Measurements from ENCODE around the gene KCNS1. TPM values are rescaled to one million over a fixed set of nuclear protein-coding genes. Genes with fewer than 3 reads are reported as not detected.
A peak's percentile ranks its signal among the peaks of the same experiment; 100 is the strongest.

The KCNS1 gene
- total RNA-seq, 1 experiment from 2014 or later = 10.7 TPM

- H3K9me3 Mint-ChIP-seq (ENCODE audit: low read depth, unreplicated experiment) = no peaks in the 10 kb centered on the region
- peak; percentile 67 for DNase-seq
- TF ChIP-seq CTCF (IDR thresholded peaks at IDR 0.05; ENCODE audit: unreplicated experiment) = peak; percentile 73
- intact Hi-C loops (cut with micrococcal nuclease; ENCODE audit: unreplicated experiment) = loop anchor here (1.0 to 5.0 kb wide), 5 partner anchors 33 to 247 kb away; no protein-coding TSS in a partner anchor
- CTCF ChIA-PET = interaction anchor here (0.6 to 4.1 kb wide), 39 partner anchors 9 to 821 kb away, joined by 3 to 70 read pairs (median 5); no protein-coding TSS in a partner anchor
- no peaks in the 10 kb centered on the region for H3K27me3 Mint-ChIP-seq (ENCODE audit: unreplicated experiment)
- H3K4me1 Mint-ChIP-seq (ENCODE audit: low read depth, unreplicated experiment) = peaks cover 33% of the 10 kb centered on the region
- H3K36me3 Mint-ChIP-seq (ENCODE audit: insufficient read depth, unreplicated experiment) = peaks cover 5% of the 10 kb centered on the region
- H3K4me3 Mint-ChIP-seq (ENCODE audit: low read depth, unreplicated experiment) = no peak overlapping the region
- H3K27ac Mint-ChIP-seq (ENCODE audit: unreplicated experiment) = peak overlapping the region; percentile 8
- no TSS peak for BruUV-seq (replicated peaks)
Observed at GRCh38 chr20:45044084-45044573, 56.8 kb downstream of the KCNS1 start.

DNA sequence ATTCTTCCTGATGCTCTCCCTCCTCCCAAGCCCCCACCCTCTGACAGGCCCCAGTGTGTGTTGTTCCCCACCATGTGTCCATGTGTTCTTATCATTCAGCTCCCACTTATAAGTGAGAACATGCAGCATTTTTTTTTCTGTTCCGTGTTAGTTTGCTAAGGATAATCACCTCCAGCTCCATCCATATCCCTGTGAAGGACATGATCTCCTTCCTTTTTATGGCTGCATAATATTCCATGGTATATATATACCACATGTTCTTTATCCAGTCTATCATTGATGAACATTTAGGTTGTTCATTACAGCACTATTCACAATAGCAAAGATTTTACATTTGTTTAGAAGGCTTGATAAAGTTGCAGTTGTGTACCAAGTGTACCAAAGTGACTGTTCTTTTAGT, 57.9 kb downstream of the KCNS1 start:
- CTCF ChIA-PET = interaction anchor here (1.0 to 4.1 kb wide), 12 partner anchors 8 to 251 kb away, joined by 3 to 70 read pairs (median 14); no protein-coding TSS in a partner anchor
- H3K27ac Mint-ChIP-seq (ENCODE audit: unreplicated experiment) = peak overlapping the region; percentile 95
- H3K4me3 Mint-ChIP-seq (ENCODE audit: low read depth, unreplicated experiment) = no peak overlapping the region
- no peak for DNase-seq
- intact Hi-C loops (cut with micrococcal nuclease; ENCODE audit: unreplicated experiment) = loop anchor here (5.0 kb wide), 1 partner anchor 39 kb away; no protein-coding TSS in a partner anchor
- H3K9me3 Mint-ChIP-seq (ENCODE audit: low read depth, unreplicated experiment) = no peaks in the 10 kb centered on the region
- no peaks in the 10 kb centered on the region for H3K27me3 Mint-ChIP-seq (ENCODE audit: unreplicated experiment)
- H3K36me3 Mint-ChIP-seq (ENCODE audit: insufficient read depth, unreplicated experiment) = peaks cover 5% of the 10 kb centered on the region
- no peak for TF ChIP-seq CTCF (IDR thresholded peaks at IDR 0.05; ENCODE audit: unreplicated experiment)
- BruUV-seq (replicated peaks) = no TSS peak
- peaks cover 33% of the 10 kb centered on the region for H3K4me1 Mint-ChIP-seq (ENCODE audit: low read depth, unreplicated experiment)

Other genes with a start within 250 kb of the KCNS1 start
- gene YWHAB, start 215.4 kb downstream of the KCNS1 start, total RNA-seq (2022) = 377 and 384 TPM in 2 replicates
- 172 and 182 TPM in 2 replicates for gene PABPC1L, start 191.1 kb downstream of the KCNS1 start, total RNA-seq (2022)
- 61.1 TPM in 2 replicates for gene TOMM34, start 140.7 kb downstream of the KCNS1 start, total RNA-seq (2022)
- gene STK4, start 134.6 kb downstream of the KCNS1 start, total RNA-seq (2022) = 53.1 and 58.3 TPM in 2 replicates
- gene WFDC5, start 14.0 kb upstream of the KCNS1 start, total RNA-seq (2022) = not detected in 2 replicates
- gene WFDC12, start 23.3 kb upstream of the KCNS1 start, total RNA-seq (2022) = not detected in 2 replicates
- gene PI3, start 73.8 kb upstream of the KCNS1 start, total RNA-seq (2022) = 52.0 and 52.1 TPM in 2 replicates
- gene SEMG1, start 105.9 kb upstream of the KCNS1 start, total RNA-seq (2022) = 0.21 TPM in 1 of 2 replicates, not detected in the other
- not detected in 2 replicates for gene SEMG2, start 120.2 kb upstream of the KCNS1 start, total RNA-seq (2022)
- gene SLPI, start 153.4 kb upstream of the KCNS1 start, total RNA-seq (2022) = 270 and 446 TPM in 2 replicates
- gene RBPJL, start 205.7 kb upstream of the KCNS1 start, total RNA-seq (2022) = not detected in 2 replicates
- gene MATN4, start 207.2 kb upstream of the KCNS1 start, total RNA-seq (2022) = 0.17 and 0.29 TPM in 2 replicates
- 238 and 256 TPM in 2 replicates for gene SDC4, start 247.3 kb upstream of the KCNS1 start, total RNA-seq (2022)